ENCODE results near the gene MOCS2. TPM values are rescaled to one million over a fixed set of nuclear protein-coding genes. Genes with fewer than 3 reads are reported as not detected.

The MOCS2 gene
- total RNA-seq, 2 donors from 2014 or later = 30.4 to 51.3 TPM

DNA sequence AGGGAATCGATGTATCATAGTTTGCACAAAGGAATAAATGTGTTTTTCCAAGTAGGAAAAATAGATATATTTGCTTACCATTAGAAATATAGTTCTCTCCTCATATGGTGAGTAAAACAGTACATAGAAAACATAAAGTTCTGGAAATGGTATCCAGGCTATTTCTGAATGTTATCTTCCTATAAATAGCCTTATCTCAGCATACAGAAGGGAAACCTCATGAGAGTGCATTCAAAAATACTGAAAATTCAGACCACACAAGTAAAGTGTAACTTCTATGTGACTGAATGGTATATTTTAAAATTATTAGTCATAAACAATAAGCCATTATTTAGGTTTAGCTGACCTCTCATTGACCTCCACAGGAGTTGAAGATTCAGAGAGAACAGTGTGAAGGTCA, 43.5 kb downstream of the MOCS2 start:
- DNase-seq (ENCODE audit: low spot score) = no peak
- no peak overlapping the region for H3K27ac ChIP-seq
- 95% methylated on average over 1 of the region's 1 CpG for WGBS
- no peaks in the 10 kb centered on the region for H3K4me1 ChIP-seq (replicated peaks)
- no peak overlapping the region for H3K4me3 ChIP-seq
- no peaks in the 10 kb centered on the region for H3K27me3 ChIP-seq (replicated peaks; ENCODE audit: insufficient read depth)
- H3K36me3 ChIP-seq = no peaks in the 10 kb centered on the region
- no peaks in the 10 kb centered on the region for H3K9me3 ChIP-seq
- intact Hi-C loops (cut with DNase I) = no loop called here
- TF ChIP-seq CTCF (IDR thresholded peaks at IDR 0.05) (no peak), POLR2AphosphoS5 (IDR thresholded peaks at IDR 0.05) (no peak), POLR2A (IDR thresholded peaks at IDR 0.05) (no peak)

DNA sequence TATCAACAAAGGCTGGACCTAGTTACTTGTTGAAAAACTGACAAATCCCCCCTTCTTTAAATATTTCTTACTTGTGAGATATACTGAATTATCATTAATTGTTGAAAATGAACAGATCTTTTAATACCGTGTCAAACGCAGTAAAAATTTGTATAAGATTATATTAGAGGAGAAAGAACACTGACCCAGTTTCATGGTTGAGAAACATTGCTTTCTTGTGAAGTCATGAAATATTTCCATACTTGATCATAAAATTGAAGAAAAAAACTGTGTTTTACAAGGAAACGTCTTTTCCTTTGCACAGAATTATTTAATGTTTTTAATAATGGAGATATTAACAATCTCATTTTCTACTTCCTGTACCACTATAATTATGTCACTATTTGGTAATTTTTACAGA, 45.8 kb downstream of the MOCS2 start:
- TF ChIP-seq POLR2A (IDR thresholded peaks at IDR 0.05) = no peak
- TF ChIP-seq POLR2AphosphoS5 (IDR thresholded peaks at IDR 0.05) = no peak
- TF ChIP-seq CTCF (IDR thresholded peaks at IDR 0.05) = no peak
- 83% methylated on average over 3 of the region's 3 CpGs for WGBS
- Histone ChIP-seq H3K4me1 (replicated peaks) (no peaks in the 10 kb centered on the region), H3K27me3 (replicated peaks; ENCODE audit: insufficient read depth) (no peaks in the 10 kb centered on the region), H3K27ac (no peak overlapping the region), H3K4me3 (no peak overlapping the region), H3K9me3 (no peaks in the 10 kb centered on the region), H3K36me3 (no peaks in the 10 kb centered on the region)
- DNase-seq (ENCODE audit: low spot score) = no peak
- intact Hi-C loops (cut with DNase I) = no loop called here

GRCh38 chr5:53063176-53063575, 46.4 kb downstream of the MOCS2 start:
- Histone ChIP-seq H3K4me1 (replicated peaks) (no peaks in the 10 kb centered on the region), H3K9me3 (no peaks in the 10 kb centered on the region), H3K36me3 (no peaks in the 10 kb centered on the region), H3K27ac (no peak overlapping the region), H3K4me3 (no peak overlapping the region), H3K27me3 (replicated peaks; ENCODE audit: insufficient read depth) (no peaks in the 10 kb centered on the region)
- intact Hi-C loops (cut with DNase I) = no loop called here
- DNase-seq (ENCODE audit: low spot score) = no peak
- WGBS = 84% methylated on average over 2 of the region's 2 CpGs
- TF ChIP-seq POLR2AphosphoS5 (IDR thresholded peaks at IDR 0.05) = no peak
- TF ChIP-seq POLR2A (IDR thresholded peaks at IDR 0.05) = no peak
- TF ChIP-seq CTCF (IDR thresholded peaks at IDR 0.05) = no peak

DNA sequence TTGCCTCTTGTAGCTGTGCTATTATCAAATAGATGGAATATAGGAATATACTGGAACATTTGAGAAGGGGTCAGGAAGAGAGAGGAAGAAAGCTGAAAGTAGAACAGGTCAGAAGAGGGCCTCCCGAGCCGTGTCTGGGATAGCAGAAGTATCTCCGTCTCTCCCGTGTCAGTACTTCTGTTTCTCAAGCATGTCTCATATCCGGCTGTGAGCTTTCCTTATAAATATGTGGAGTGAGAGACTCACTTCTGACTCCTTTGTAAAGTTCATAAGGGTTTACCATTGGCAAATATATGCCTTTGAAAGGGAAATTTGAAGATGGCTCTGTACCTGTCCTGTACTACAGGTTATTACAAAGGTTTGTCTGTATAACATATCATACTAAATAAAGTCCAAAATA, 50.3 kb downstream of the MOCS2 start:
- H3K4me1 ChIP-seq (replicated peaks) = no peaks in the 10 kb centered on the region
- no peaks in the 10 kb centered on the region for H3K9me3 ChIP-seq
- intact Hi-C loops (cut with DNase I) = no loop called here
- WGBS = 95% methylated on average over 5 of the region's 5 CpGs
- H3K27me3 ChIP-seq (replicated peaks; ENCODE audit: insufficient read depth) = no peaks in the 10 kb centered on the region
- H3K4me3 ChIP-seq = no peak overlapping the region
- H3K36me3 ChIP-seq = no peaks in the 10 kb centered on the region
- no peak for DNase-seq (ENCODE audit: low spot score)
- no peak overlapping the region for H3K27ac ChIP-seq
- TF ChIP-seq CTCF (IDR thresholded peaks at IDR 0.05) = no peak
- no peak for TF ChIP-seq POLR2AphosphoS5 (IDR thresholded peaks at IDR 0.05)
- no peak for TF ChIP-seq POLR2A (IDR thresholded peaks at IDR 0.05)

DNA sequence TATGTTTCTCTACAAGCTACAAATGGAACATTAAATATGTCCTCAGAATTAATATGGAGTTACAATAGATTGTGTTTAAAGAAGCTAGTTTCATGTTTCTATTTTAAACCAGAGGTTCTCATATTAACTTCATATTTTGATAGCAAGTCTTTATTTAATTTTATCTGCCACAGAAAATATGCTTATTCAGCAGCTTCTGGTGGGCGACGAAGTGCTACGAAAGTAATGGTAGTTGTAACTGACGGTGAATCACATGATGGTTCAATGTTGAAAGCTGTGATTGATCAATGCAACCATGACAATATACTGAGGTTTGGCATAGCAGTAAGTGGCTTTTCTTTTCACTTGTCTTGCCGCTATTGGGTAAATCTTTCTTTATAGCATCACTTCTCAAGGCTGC, 54.2 kb downstream of the MOCS2 start:
- Histone ChIP-seq H3K27me3 (replicated peaks; ENCODE audit: insufficient read depth) (no peaks in the 10 kb centered on the region), H3K36me3 (no peaks in the 10 kb centered on the region), H3K27ac (no peak overlapping the region), H3K4me1 (replicated peaks) (no peaks in the 10 kb centered on the region), H3K9me3 (no peaks in the 10 kb centered on the region), H3K4me3 (no peak overlapping the region)
- DNase-seq (ENCODE audit: low spot score) = no peak
- intact Hi-C loops (cut with DNase I) = no loop called here
- 78% methylated on average over 5 of the region's 5 CpGs for WGBS
- TF ChIP-seq POLR2AphosphoS5 (IDR thresholded peaks at IDR 0.05) = no peak
- no peak for TF ChIP-seq POLR2A (IDR thresholded peaks at IDR 0.05)
- no peak for TF ChIP-seq CTCF (IDR thresholded peaks at IDR 0.05)
